HL-60/S4 (cell line): Measurements from ENCODE around the gene TENT4B.
"Not testable (repeated sequence)": the region's sequence is repeated elsewhere in the genome, so short reads cannot be mapped to it uniquely, and the experiment has no call there.

Source experiments
- in situ Hi-C: fragments of 300-500 bp; cut with MboI; formaldehyde crosslinking; loops from 2 replicates; pipeline ENCODE4 v1.14.3; 2022; ENCODE audit warnings: low sequenced_read_pairs

TENT4B gene

GRCh38 chr16:50154420-50154950 lies 1.4 kb downstream of the TENT4B start:
- in situ Hi-C loops, result no loop called here

- in situ Hi-C loops, result no loop called here
Observed at GRCh38 chr16:50155925-50156324, 2.8 kb downstream of the TENT4B start.

- in situ Hi-C loops, result no loop called here
Observed at GRCh38 chr16:50156590-50156989, 3.5 kb downstream of the TENT4B start.

GRCh38 chr16:50160495-50161164 lies 7.5 kb downstream of the TENT4B start:
- in situ Hi-C loops, result no loop called here

GRCh38 chr16:50161950-50162349 lies 8.8 kb downstream of the TENT4B start:
- in situ Hi-C loops, result no loop called here

GRCh38 chr16:50165473-50165872 lies 12.4 kb downstream of the TENT4B start:
- in situ Hi-C loops, result no loop called here

GRCh38 chr16:50166511-50167500 lies 13.7 kb downstream of the TENT4B start:
- in situ Hi-C loops, result no loop called here

- in situ Hi-C loops, result no loop called here
Observed at GRCh38 chr16:50167556-50167955, 14.4 kb downstream of the TENT4B start.

- in situ Hi-C loops, result no loop called here
Observed at GRCh38 chr16:50169555-50170096, 16.5 kb downstream of the TENT4B start.

- in situ Hi-C loops, result not testable (repeated sequence)
Observed at GRCh38 chr16:50171773-50172172, 18.7 kb downstream of the TENT4B start.

GRCh38 chr16:50172195-50172922 lies 19.3 kb downstream of the TENT4B start:
- in situ Hi-C loops, result no loop called here

- in situ Hi-C loops, result no loop called here
Observed at GRCh38 chr16:50173316-50173715, 20.2 kb downstream of the TENT4B start.

- in situ Hi-C loops, result no loop called here
Observed at GRCh38 chr16:50178491-50178941, 25.4 kb downstream of the TENT4B start.

- in situ Hi-C loops, result no loop called here
Observed at GRCh38 chr16:50182441-50182840, 29.3 kb downstream of the TENT4B start.

- in situ Hi-C loops, result no loop called here
Observed at GRCh38 chr16:50183316-50183715, 30.2 kb downstream of the TENT4B start.

- in situ Hi-C loops, result no loop called here
Observed at GRCh38 chr16:50185005-50185505, 31.9 kb downstream of the TENT4B start.

- in situ Hi-C loops, result no loop called here
Observed at GRCh38 chr16:50188619-50189136, 35.6 kb downstream of the TENT4B start.

GRCh38 chr16:50190292-50190691 lies 37.2 kb downstream of the TENT4B start:
- in situ Hi-C loops, result no loop called here

- in situ Hi-C loops, result no loop called here
Observed at GRCh38 chr16:50192386-50193050, 39.4 kb downstream of the TENT4B start.

- in situ Hi-C loops, result no loop called here
Observed at GRCh38 chr16:50193594-50193993, 40.5 kb downstream of the TENT4B start.
